NCI-H345 treated with DMSO at 0.1 percent for 48 hours (cell line): ENCODE data around the gene RUNX2.

ENCODE experiments used
- DNase-seq: peaks from one replicate; lab custom pipeline; 2025; ENCODE audit not compliant: unreplicated experiment; lab: John Stamatoyannopoulos, UW

RUNX2 gene

GRCh38 chr6:45432977-45433376 is 104.8 kb downstream of the RUNX2 start:
- no peak for DNase-seq

DNA sequence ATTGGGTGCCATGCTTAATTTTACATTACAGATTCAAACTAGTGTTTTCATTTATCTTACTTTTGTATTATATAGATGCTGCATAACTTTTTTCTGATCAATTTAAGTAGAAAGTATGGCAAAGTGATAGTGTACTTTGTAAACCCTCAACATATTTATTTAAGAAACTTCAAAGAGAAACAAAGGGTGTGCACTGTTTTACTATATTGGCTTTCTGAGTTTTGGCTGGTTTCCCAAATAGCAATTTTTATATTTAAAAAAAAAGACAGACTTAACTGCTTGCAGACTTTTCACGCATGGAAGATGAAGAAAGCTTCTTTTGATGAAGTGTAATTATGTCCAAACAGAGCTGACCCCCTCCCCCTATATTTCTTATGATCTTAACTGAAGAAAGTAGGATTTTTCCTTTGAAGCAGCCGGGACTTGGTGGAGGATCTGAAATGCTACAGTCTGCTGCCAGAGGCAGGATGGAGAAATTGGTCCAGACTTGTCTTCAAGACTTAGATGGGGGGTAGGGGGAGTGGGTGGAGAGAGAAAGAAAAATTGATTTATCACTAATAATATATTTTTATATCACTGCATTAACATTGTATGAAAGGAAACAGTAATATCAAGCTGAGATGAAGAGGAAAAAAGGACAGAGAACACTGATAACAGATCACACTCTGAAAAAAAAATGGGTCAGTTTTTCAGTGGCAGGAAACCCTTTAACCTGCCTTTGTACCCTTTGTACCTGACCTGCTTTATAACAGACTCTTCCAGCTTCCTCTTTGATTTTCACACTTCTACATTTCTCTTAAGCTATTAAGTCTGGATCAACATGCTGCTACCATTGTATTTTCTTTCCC is 105.6 kb downstream of the RUNX2 start:
- DNase-seq = no peak

GRCh38 chr6:45434381-45434700 is 106.2 kb downstream of the RUNX2 start:
- no peak for DNase-seq

GRCh38 chr6:45436544-45437438 is 108.7 kb downstream of the RUNX2 start:
- no peak for DNase-seq

- DNase-seq = no peak
Observed at GRCh38 chr6:45437439-45437815, 109.3 kb downstream of the RUNX2 start.

DNA sequence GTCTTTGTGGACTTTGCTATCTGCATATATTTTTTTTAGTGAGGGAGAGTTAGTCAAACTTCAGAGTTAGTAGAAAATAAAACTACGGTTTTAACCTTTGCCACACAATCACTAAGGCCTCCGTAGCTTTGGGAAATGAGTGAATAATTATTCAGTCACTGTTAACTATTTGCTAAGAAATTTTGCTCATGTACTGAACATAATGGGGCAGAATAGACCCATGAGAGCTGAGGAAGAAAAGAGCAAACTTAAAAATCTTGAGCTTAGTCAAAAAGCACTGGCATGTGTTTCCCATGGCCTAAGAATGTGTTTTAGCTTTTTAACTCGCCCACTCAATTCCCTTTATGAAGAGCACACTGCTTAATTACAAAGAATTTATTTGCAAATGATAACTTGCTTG is 110.0 kb downstream of the RUNX2 start:
- DNase-seq = no peak

- no peak for DNase-seq
Observed at GRCh38 chr6:45438849-45439406, 110.8 kb downstream of the RUNX2 start.

- DNase-seq = no peak
Observed at GRCh38 chr6:45439459-45439858, 111.3 kb downstream of the RUNX2 start.

DNA sequence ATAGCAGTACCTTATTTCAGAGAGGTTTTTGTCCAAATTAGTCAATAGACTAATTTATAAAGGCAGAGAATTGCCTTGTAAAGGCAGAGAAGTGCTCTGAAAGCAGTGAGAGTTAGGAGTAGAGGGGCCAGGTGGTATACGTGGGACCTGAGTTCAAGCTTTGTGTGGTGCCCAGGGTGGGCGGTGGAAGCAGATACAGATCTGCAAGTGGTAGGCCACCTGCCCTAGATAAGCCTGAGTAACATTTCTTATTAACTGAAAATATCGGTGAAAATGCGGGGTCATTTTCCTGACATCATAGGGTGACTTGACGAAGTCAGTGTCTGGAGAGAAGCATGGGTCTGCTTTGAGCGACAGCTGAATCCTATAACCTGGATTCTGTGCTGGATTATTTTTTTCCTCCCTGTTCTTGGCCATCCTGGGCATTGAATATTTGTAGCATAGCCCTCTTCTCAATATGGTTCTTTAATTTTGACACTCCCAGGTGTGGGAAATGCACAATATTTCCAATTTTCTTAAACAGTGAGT is 111.8 kb downstream of the RUNX2 start:
- no peak for DNase-seq

DNA sequence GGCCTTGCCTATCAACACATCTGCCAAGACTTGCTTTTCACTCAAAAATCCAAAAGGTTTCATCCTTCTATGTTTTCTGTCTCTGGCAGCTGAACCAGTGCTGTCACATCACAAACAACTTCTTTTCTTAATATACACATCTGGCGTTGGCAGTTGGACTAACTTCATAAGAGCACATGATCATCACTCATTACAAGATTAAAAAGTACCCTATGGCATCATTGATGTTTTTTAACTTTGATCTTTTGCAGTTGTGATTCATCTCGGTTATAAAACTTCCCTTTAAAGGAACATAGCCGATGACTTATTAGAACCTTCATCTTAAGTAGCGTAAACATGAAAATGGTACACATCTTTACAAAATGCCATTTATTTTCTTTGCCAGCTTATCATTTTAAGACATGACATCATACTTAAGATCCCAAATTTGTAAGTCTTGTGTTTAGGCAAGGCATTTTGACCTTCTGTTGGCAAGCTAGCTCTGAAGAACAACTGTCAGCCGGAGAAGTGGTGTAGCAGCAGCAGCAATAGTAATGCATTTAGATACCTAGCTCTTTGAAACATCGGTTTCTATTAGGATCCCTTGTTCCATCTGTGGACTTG is 113.8 kb downstream of the RUNX2 start:
- DNase-seq = no peak

GRCh38 chr6:45442716-45443115 is 114.6 kb downstream of the RUNX2 start:
- DNase-seq = no peak

DNA sequence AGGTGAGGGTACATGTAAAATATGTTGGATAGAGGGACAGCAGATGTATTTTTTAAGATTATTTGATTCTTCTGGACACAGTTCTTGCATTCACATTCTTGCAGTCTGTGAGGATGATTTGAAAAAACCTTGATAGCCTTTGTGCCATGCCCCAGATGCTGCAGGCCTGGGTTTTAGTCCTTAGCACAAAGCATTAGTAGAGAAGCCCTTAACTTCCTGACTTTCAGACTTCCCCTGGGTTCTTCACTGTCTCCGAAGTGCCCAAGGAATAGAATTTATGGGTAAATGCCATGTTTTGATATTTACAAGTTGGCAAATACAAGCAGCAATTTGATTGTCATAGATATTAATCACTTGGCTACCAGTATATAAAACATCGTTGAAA is 117.2 kb downstream of the RUNX2 start:
- DNase-seq = no peak

DNA sequence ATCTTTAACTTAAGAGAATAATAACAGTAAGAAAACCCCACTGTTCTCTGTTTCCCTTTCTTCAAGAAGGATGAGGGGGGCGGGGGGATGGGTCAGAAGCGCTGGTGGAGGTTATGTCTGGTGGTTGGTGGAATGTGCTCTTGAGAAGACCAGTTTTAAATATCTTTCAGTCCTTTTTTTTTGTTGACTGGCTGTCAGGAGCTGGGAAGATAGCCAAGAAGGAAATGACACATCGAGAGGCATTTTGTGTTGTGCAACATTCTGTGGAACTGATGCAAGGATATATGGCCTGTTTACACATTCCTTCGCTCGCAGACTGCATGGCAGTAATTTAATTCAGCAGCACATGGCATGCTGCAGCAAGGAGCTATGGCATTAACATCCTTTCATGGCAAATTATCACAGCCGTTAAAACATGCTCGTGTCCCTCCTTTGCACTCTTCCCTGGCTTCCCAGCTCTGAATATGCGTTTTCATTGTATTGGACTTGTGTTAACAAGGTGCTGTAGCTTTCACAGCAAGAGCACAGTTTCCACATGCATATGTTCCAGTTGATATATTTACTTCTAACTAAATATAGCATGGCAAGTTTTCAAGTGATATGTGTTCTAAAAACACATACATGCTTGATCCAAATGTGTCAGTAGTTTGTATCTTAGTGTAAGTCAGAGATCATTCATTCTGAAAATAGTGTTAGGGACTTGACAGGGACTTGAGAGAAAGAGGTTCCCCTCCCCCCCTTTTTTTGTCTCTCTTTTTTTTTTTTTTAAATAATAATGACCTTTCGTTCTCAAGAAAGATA is 117.8 kb downstream of the RUNX2 start:
- peak; percentile 27 for DNase-seq

- DNase-seq = no peak
Observed at GRCh38 chr6:45447005-45447404, 118.9 kb downstream of the RUNX2 start.

- no peak for DNase-seq
Observed at GRCh38 chr6:45447716-45448115, 119.6 kb downstream of the RUNX2 start.

DNA sequence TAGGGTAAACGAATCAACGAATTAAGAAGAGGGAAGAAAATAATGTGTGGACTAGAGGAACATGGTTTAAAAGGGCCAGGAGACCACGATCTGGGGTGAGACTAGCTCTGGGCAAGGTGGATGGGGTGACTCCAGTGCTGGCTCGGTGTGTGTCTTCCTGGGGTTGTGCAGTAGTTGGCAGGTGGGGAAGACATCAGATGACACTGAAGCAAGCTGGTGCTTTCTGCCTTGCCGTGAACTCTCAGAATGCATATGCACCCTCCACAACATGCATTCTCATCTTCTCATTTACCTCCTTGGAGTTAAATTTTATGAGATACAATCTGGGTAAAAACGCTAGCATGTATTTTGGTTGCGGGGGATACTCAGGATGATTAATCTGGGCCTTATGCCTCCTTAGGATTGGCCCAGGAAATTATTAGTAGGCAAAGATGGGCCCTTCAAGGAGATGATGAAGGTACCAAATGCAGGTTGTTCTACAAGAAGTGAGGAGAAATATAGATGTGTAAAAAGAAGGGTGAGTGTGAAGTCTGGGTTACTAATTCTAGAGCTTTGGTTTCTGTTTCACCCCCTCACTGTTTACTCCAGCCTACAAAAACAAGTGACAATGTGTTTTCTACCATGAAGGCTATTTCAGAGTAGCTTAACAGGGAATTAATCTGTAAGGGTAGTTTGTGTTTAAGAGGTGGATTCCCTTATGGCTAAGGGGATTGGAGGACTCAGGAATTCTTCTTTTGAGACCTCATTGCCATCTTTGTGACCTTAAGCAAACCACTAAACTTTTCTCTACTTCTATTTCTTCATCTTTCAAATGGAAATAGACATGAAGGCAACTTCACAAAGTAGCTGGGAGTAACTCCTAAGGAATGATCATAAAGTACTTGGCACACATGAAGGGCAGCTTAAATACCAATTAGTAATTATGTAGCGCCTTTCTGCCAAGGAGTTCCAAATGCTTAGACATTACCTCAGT is 120.6 kb downstream of the RUNX2 start:
- no peak for DNase-seq

DNA sequence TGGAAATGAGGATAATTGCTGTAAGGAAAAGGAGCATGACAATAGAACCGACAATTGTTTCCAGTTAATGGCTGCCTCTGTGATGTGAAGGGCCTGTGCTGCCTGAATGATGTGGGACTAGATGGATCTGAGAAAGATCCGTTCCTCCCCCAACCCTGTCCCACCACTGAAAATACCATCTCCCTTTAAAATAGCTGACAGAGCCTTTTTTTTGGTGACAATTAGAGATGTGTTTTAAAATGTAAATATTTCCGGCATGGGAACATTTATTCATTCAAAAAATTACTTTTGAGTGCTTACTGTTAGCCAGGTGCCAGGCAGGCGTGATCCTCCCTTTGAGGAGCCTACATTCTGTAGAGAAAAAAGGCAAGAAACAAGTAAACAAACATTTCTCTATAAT is 122.0 kb downstream of the RUNX2 start:
- DNase-seq = no peak

DNA sequence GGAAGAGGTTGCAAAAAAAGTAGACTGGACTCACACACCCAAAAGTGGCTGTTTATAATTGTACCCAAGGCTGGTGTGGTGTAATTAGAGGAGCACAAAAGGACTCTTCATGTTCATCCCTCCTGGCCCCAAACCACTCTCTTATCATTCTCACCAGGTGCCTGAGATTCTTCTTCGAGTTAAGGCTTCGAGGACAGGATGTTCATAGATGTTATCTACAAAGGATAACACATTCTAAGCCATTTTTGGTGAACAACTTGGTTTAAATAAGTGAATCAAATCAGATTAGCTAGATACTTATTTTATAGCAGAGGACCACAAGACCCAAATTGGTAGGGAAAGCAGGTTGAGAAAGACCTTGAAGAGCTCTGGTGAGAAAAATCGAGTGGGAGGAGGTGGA is 122.7 kb downstream of the RUNX2 start:
- no peak for DNase-seq
